OCI-LY1 (cell line): Measurements from ENCODE around the gene PPP1R14C.

Source experiments
- CTCF ChIP-seq: fragments of 200-600 bp; sonication (generic), shearing (Covaris generic); IDR thresholded peaks from 2 replicates; pipeline ENCODE4 v1.5.1; 2017; ENCODE audit warnings: mild to moderate bottlenecking, antibody characterized with exemption, low read length, moderate library complexity, mixed read lengths
- EZH2 ChIP-seq: fragments of 200-600 bp; sonication (generic), shearing (Covaris generic); IDR thresholded peaks from 2 replicates; pipeline ENCODE4 v1.8.0; 2017; ENCODE audit warnings: borderline replicate concordance, mixed run types, mild to moderate bottlenecking, antibody characterized with exemption, low read length, moderate library complexity, mixed read lengths

- TF ChIP-seq CTCF: no peak
- TF ChIP-seq EZH2: no peak
Measured at GRCh38 chr6:150115769-150116168, 27.1 kb upstream of the PPP1R14C start.
